Measurements from ENCODE around the gene FOXQ1.

GRCh38 chr6:1263039-1263849, 48.7 kb upstream of the FOXQ1 start:
- TF ChIP-seq CTCF (IDR thresholded peaks at IDR 0.05) (peak in 3 of 7 experiments; percentile 7 to 18 (median 18)), POLR2A (IDR thresholded peaks at IDR 0.05) (no peak)
